Measurements from ENCODE around the gene C6orf58. TPM values are rescaled to one million over a fixed set of nuclear protein-coding genes. Genes with fewer than 3 reads are reported as not detected.

C6orf58 gene
- total RNA-seq, 1 experiment from 2014 or later: not detected

DNA sequence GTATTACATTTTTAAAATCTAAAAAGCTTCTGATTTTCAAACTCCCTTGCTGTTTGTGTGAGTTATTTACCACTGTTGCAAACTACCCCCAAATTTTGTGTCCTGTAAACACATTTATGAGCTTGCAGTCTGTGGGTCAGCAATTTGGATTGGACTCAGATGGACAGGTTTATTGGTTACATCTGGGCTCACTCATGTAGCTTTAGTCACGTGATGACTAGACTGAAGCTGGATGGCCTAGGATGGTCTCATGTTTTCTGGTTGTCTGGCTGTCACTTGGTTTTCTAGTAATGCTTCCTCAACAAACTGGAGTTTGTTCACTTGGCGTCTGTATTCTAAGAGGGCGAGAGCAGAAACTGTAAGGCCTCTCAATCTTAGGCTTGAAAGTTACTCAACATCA, 12.2 kb upstream of the C6orf58 start:
- H3K27ac ChIP-seq (ENCODE audit: insufficient read length, low read depth, low read length): no peak overlapping the region
- no peak overlapping the region for H4K5ac ChIP-seq (ENCODE audit: insufficient read length, low read depth, low read length)
- H3T11ph ChIP-seq (ENCODE audit: low read length): no peak overlapping the region
- Mint-ChIP-seq H3K36me3 (ENCODE audit: insufficient read depth in 1 of 3, low read depth in 3 of 3) (no peaks in the 10 kb centered on the region), H3K4me1 (no peaks in the 10 kb centered on the region), H3K27me3 (ENCODE audit: low read depth) (no peaks in the 10 kb centered on the region), H3K27ac (no peak overlapping the region), H3K9me3 (no peaks in the 10 kb centered on the region), H3K4me3 (no peak overlapping the region)
- H3K79me2 ChIP-seq (ENCODE audit: insufficient read depth, low read length): no peaks in the 10 kb centered on the region
- H3K9me3 ChIP-seq (ENCODE audit: control insufficient read depth, low read depth, low read length): no peaks in the 10 kb centered on the region
- no peak overlapping the region for H3K56ac ChIP-seq (ENCODE audit: insufficient read length, low read depth, low read length)
- DNase-seq: no peak
- no peak overlapping the region for H3K14ac ChIP-seq (ENCODE audit: insufficient read depth, low read length)
- H2BK15ac ChIP-seq (ENCODE audit: low read depth, low read length): no peak overlapping the region
- no peaks in the 10 kb centered on the region for H3K23me2 ChIP-seq (ENCODE audit: insufficient read length, low read depth, low read length, poor library complexity, severe bottlenecking)
- no peaks in the 10 kb centered on the region for H4K20me1 ChIP-seq (ENCODE audit: control insufficient read depth, insufficient read depth, insufficient read length)
- H3K4ac ChIP-seq (ENCODE audit: low read depth, low read length): no peak overlapping the region
- no peak overlapping the region for H3K18ac ChIP-seq (ENCODE audit: insufficient read length, low read depth, low read length)
- H2AK5ac ChIP-seq (ENCODE audit: insufficient read length, low read length): no peak overlapping the region
- H4K91ac ChIP-seq (ENCODE audit: insufficient read length, low read depth, low read length): no peak overlapping the region
- no peak overlapping the region for H4K8ac ChIP-seq (replicated peaks; ENCODE audit: insufficient read length, low read depth, low read length)
- H3K4me1 ChIP-seq (ENCODE audit: insufficient read depth, low read length): no peaks in the 10 kb centered on the region
- no peaks in the 10 kb centered on the region for H3K27me3 ChIP-seq (ENCODE audit: insufficient read depth, low read length)
- no peak overlapping the region for H3K23ac ChIP-seq (ENCODE audit: insufficient read length, low read depth, low read length)
- H3K79me1 ChIP-seq (ENCODE audit: insufficient read depth, low read depth, low read length, poor library complexity, severe bottlenecking): no peaks in the 10 kb centered on the region
- no peak overlapping the region for H2AFZ ChIP-seq (ENCODE audit: low read length)
- no peak overlapping the region for H3K9ac ChIP-seq (ENCODE audit: extremely low read depth, insufficient read length, low read length)
- H2BK120ac ChIP-seq (ENCODE audit: low read depth, low read length, poor library complexity, severe bottlenecking): no peak overlapping the region
- H2BK5ac ChIP-seq (ENCODE audit: insufficient read length, low read length): no peak overlapping the region
- no peak overlapping the region for H2BK12ac ChIP-seq (ENCODE audit: insufficient read length, low read depth, low read length)
- no peak overlapping the region for H3K4me2 ChIP-seq (ENCODE audit: insufficient read depth, insufficient read length, low read length)
- no peak overlapping the region for H2BK20ac ChIP-seq (ENCODE audit: low read depth, low read length, poor library complexity, severe bottlenecking)
- no CpG with 5 or more reads among the region's 3 CpGs for WGBS (ENCODE audit: extremely low coverage, insufficient read length, low lambda C conversion rate)
- TF ChIP-seq CTCF (conservative IDR thresholded peaks at IDR 0.05): no peak

Measured in H9 (cell line).